ENCODE data around the gene MLLT10. TPM values are rescaled to one million over a fixed set of nuclear protein-coding genes. Genes with fewer than 3 reads are reported as not detected.
A peak's percentile ranks its signal among the peaks of the same experiment; 100 is the strongest.

Gene MLLT10
- total and polyA plus RNA-seq, 8 donors, result 39.9 to 55.2 (median 49.2) TPM

DNA sequence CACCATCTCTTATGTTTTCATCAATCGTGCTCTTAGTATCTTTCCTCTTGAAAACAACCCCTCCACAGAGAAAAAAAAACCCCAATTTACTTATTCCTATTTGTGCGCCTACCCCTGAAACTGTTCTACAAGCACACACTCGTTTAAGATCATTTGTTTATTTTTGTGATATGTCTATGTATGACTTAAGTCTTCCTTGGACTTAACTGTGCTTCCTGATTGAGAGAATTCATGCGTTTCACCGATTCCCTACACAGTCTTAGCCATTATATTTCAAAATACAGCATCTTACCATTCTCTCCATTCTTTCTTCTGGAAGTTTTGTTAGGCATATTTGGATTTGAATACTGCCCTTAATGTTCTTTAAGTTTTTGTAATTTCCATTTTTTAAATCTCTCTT is 159.4 kb downstream of the MLLT10 start:
- H3K4me1 ChIP-seq, result no peaks in the 10 kb centered on the region
- TF ChIP-seq CTCF (IDR thresholded peaks at IDR 0.05), result no peak
- H3K27me3 ChIP-seq, result no peaks in the 10 kb centered on the region
- no peaks in the 10 kb centered on the region for H3K9me3 ChIP-seq
- intact Hi-C loops (cut with DNase I), result no loop called here
- DNase-seq (no peak), ATAC-seq (no peak)
- no peak overlapping the region for H3K27ac ChIP-seq
- H3K4me3 ChIP-seq, result no peak overlapping the region
- peaks cover 0 to 5% of the 10 kb centered on the region in 2 donors for H3K36me3 ChIP-seq

- Histone ChIP-seq H3K4me3 (no peak overlapping the region), H3K36me3 (peaks cover 0 to 4% of the 10 kb centered on the region in 2 donors), H3K9me3 (peaks cover 0 to 12% of the 10 kb centered on the region in 2 donors), H3K4me1 (no peaks in the 10 kb centered on the region), H3K27ac (no peak overlapping the region), H3K27me3 (no peaks in the 10 kb centered on the region)
- ATAC-seq, result no peak
- intact Hi-C loops (cut with DNase I), result no loop called here
- TF ChIP-seq CTCF (IDR thresholded peaks at IDR 0.05), result no peak
- peak in 1 of 4 donors; percentile 2 for DNase-seq
Measured at GRCh38 chr10:21694631-21695030, 160.6 kb downstream of the MLLT10 start.

DNA sequence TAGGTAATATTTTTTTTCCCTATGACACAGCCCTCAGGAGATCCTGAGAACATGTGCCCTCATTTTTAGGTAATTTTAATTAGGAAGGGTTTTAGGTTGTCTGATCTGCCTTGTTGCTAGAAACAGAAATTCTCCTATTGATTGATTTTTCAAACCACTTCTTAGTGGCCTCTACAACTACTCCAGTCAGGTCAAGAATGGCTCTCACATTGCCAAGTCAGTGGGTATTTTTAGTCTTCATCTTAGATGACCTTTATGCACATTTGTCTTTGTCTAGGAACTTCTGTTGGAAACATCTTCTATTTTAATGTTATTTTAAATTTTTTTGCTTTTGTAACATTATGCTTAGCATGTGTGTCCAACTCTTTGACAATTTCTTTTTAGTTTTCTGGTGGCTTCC is 162.3 kb downstream of the MLLT10 start:
- no peaks in the 10 kb centered on the region for H3K27me3 ChIP-seq
- H3K4me3 ChIP-seq, result no peak overlapping the region
- no peak for TF ChIP-seq CTCF (IDR thresholded peaks at IDR 0.05)
- peaks cover 0 to 27% of the 10 kb centered on the region in 2 donors for H3K9me3 ChIP-seq
- peaks cover 0 to 10% of the 10 kb centered on the region in 2 donors for H3K36me3 ChIP-seq
- ATAC-seq (no peak), DNase-seq (no peak)
- H3K4me1 ChIP-seq, result no peaks in the 10 kb centered on the region
- intact Hi-C loops (cut with DNase I), result no loop called here
- no peak overlapping the region for H3K27ac ChIP-seq

DNA sequence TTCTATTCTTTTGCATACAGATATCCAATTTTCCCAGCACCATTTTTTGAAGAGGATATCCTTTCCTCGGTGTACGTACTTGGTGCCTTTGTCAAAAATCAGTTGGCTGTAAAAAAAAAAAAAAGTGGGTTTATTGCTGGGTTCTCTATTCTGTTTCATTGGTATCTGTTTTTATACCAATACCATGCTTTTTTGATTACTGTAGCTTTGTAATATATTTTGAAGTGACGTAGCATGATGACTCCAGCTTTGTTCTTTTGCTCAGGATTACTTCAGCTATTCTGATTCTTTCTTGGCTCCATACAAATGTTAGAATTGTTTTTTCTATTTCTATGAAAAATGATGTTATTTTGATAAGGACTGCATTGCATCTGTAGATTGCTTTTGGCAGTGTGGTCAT is 165.5 kb downstream of the MLLT10 start:
- Histone ChIP-seq H3K4me3 (no peak overlapping the region), H3K36me3 (peaks cover 0 to 10% of the 10 kb centered on the region in 2 donors), H3K27me3 (no peaks in the 10 kb centered on the region), H3K4me1 (peaks cover 0 to 8% of the 10 kb centered on the region in 2 donors), H3K27ac (no peak overlapping the region), H3K9me3 (peaks cover 0 to 27% of the 10 kb centered on the region in 2 donors)
- intact Hi-C loops (cut with DNase I), result no loop called here
- DNase-seq, result no peak
- TF ChIP-seq CTCF (IDR thresholded peaks at IDR 0.05), result no peak
- ATAC-seq, result no peak

- H3K9me3 ChIP-seq, result peaks cover 0 to 27% of the 10 kb centered on the region in 2 donors
- DNase-seq (no peak), ATAC-seq (no peak)
- peaks cover 0 to 8% of the 10 kb centered on the region in 2 donors for H3K4me1 ChIP-seq
- no peak overlapping the region for H3K27ac ChIP-seq
- intact Hi-C loops (cut with DNase I), result no loop called here
- no peaks in the 10 kb centered on the region for H3K27me3 ChIP-seq
- no peak overlapping the region for H3K4me3 ChIP-seq
- no peak for TF ChIP-seq CTCF (IDR thresholded peaks at IDR 0.05)
- peaks cover 0 to 10% of the 10 kb centered on the region in 2 donors for H3K36me3 ChIP-seq
Measured at GRCh38 chr10:21700474-21700873, 166.4 kb downstream of the MLLT10 start.
